Endothelial cell of umbilical vein (primary cell): Measurements from ENCODE around the gene NCK1. TPM values are rescaled to one million over a fixed set of nuclear protein-coding genes. Genes with fewer than 3 reads are reported as not detected.

Experiments used
- BruUV-seq: library from RNA; stranded (reverse); fragments of 400-500 nt; replicated peaks from 2 replicates; lab custom pipeline; 2021; lab: Mats Ljungman, UMichigan
- CTCF ChIA-PET: fragments of 300-600, 350-600 bp; sonication (Branson Sonifier 250); formaldehyde crosslinking; loops from one replicate; lab custom pipeline; 2021; ENCODE audit warnings: antibody characterized with exemption, inconsistent platforms; lab: Charles Lee
- POLR2A ChIA-PET: fragments of 300-600, 350-600 bp; sonication (Branson Sonifier 250); formaldehyde crosslinking; loops from one replicate; lab custom pipeline; 2021; ENCODE audit warnings: antibody characterized with exemption, inconsistent platforms; lab: Charles Lee
- DNase-seq: peaks from one replicate; pipeline ENCODE4 v3.0.0-alpha.2; 2011; ENCODE audit warnings: low read depth, low spot score
- FAIRE-seq: peaks from 2 replicates; lab custom pipeline; 2011; peaks lifted over from hg19 to GRCh38; lab: Jason Lieb, UNC
- H2AFZ ChIP-seq: 2 replicates; pipeline ENCODE4 v1.6.0; 2012; ENCODE audit warnings: low read depth, low read length, control low read depth, inconsistent platforms
- H3K27ac ChIP-seq: 2 replicates; pipeline ENCODE4 v1.5.1; 2011; ENCODE audit warnings: low read depth, mild to moderate bottlenecking, control low read depth, low read length, moderate library complexity; ENCODE audit not compliant: insufficient read depth
- H3K27me3 ChIP-seq, 2 experiments: 2 replicates each; pipeline versions ENCODE4 v1.6.0 to v1.6.1; 2011; ENCODE audit warnings: low read length in 2 of 2, mixed read lengths in 1 of 2; ENCODE audit not compliant: control insufficient read depth in 2 of 2, insufficient read depth in 2 of 2
- H3K36me3 ChIP-seq, 2 experiments: 2 replicates in 1 of 2; 3 replicates in 1 of 2; pipeline ENCODE4 v1.5.1; 2011; ENCODE audit warnings: low read length in 2 of 2, mild to moderate bottlenecking in 1 of 2, moderate library complexity in 1 of 2; ENCODE audit not compliant: control insufficient read depth in 2 of 2, insufficient read depth in 2 of 2; ENCODE audit errors: extremely low read depth in 1 of 2
- H3K4me1 ChIP-seq: 3 replicates; pipeline ENCODE4 v1.5.1; 2011; ENCODE audit warnings: mild to moderate bottlenecking, low read length; ENCODE audit not compliant: control insufficient read depth, insufficient read depth; ENCODE audit errors: extremely low read depth
- H3K4me2 ChIP-seq: 2 replicates; pipeline ENCODE4 v1.6.1; 2011; ENCODE audit warnings: low read length, control low read depth, mixed read lengths; ENCODE audit not compliant: insufficient read depth
- H3K4me3 ChIP-seq, 3 experiments: fragments of 200-600 bp in 1 of 3; sonication (generic), shearing (Covaris generic) in 1 of 3; replicated peaks in 1 of 3; 2 replicates each; pipeline ENCODE4 v1.5.1; 2011 to 2016; ENCODE audit warnings: control low read depth in 3 of 3, low read length in 3 of 3, mild to moderate bottlenecking in 2 of 3, inconsistent platforms in 1 of 3, low read depth in 1 of 3, moderate library complexity in 1 of 3; ENCODE audit not compliant: insufficient read depth in 1 of 3
- H3K79me2 ChIP-seq: 2 replicates; pipeline ENCODE4 v1.6.0; 2012; ENCODE audit warnings: low read length, inconsistent platforms; ENCODE audit not compliant: control insufficient read depth, insufficient read depth
- H3K9ac ChIP-seq: replicated peaks from 2 replicates; pipeline ENCODE3; 2011; ENCODE audit warnings: low read length, control low read depth; ENCODE audit not compliant: insufficient read depth; ENCODE audit errors: extremely low read depth
- H3K9me1 ChIP-seq: replicated peaks from 3 replicates; pipeline ENCODE4 v1.6.0; 2011; ENCODE audit warnings: mild to moderate bottlenecking, low read length; ENCODE audit not compliant: control insufficient read depth, insufficient read depth; ENCODE audit errors: extremely low read depth
- H3K9me3 ChIP-seq: replicated peaks from 2 replicates; pipeline ENCODE4 v1.5.1; 2012; ENCODE audit warnings: low read length, inconsistent platforms; ENCODE audit not compliant: control insufficient read depth, insufficient read depth
- H4K20me1 ChIP-seq: replicated peaks from 2 replicates; pipeline ENCODE3; 2011; ENCODE audit warnings: mild to moderate bottlenecking, low read length; ENCODE audit not compliant: control insufficient read depth, insufficient read depth; ENCODE audit errors: extremely low read depth
- CTCF ChIP-seq, 2 donors: IDR thresholded peaks; 1 replicate in 1 of 2; 2 replicates in 1 of 2; pipeline ENCODE4 v1.5.1; 2011; ENCODE audit warnings: low read length in 2 of 2, mild to moderate bottlenecking in 2 of 2, moderate library complexity in 2 of 2, control low read depth in 1 of 2, inconsistent platforms in 1 of 2, low read depth in 1 of 2; ENCODE audit not compliant: insufficient read depth in 1 of 2; ENCODE audit errors: extremely low read depth in 1 of 2
- EZH2 ChIP-seq: IDR thresholded peaks from 2 replicates; pipeline ENCODE4 v1.6.1; 2012; ENCODE audit warnings: borderline replicate concordance, low read depth, mild to moderate bottlenecking, moderate library complexity, low read length, inconsistent platforms; ENCODE audit not compliant: severe bottlenecking
- FOS ChIP-seq: IDR thresholded peaks from 2 replicates; pipeline ENCODE4 v1.6.1; 2011; ENCODE audit warnings: mild to moderate bottlenecking, low read length, moderate library complexity, borderline replicate concordance; ENCODE audit not compliant: insufficient read depth
- GATA2 ChIP-seq: IDR thresholded peaks from 2 replicates; pipeline ENCODE4 v1.7.0; 2011; ENCODE audit warnings: low read depth, mild to moderate bottlenecking, moderate library complexity, mixed read lengths, low read length; ENCODE audit not compliant: insufficient read length, insufficient read depth
- JUN ChIP-seq: IDR thresholded peaks from 2 replicates; pipeline ENCODE4 v1.6.1; 2011; ENCODE audit warnings: borderline replicate concordance, low read depth; ENCODE audit not compliant: insufficient read length, insufficient read depth
- MAX ChIP-seq: IDR thresholded peaks from 2 replicates; pipeline ENCODE4 v1.6.1; 2011; ENCODE audit not compliant: insufficient read depth, insufficient read length
- MYC ChIP-seq: IDR thresholded peaks from one replicate; pipeline ENCODE4 v1.6.1; 2011; ENCODE audit warnings: mild to moderate bottlenecking, low read depth, low read length
- POLR2A ChIP-seq: IDR thresholded peaks from 2 replicates; pipeline ENCODE4 v1.6.1; 2012; ENCODE audit warnings: low read depth, mild to moderate bottlenecking, control low read depth, low read length
- POLR2AphosphoS5 ChIP-seq: IDR thresholded peaks from 2 replicates; pipeline ENCODE4 v1.6.1; 2012; ENCODE audit warnings: low read depth, mild to moderate bottlenecking, control low read depth, low read length, moderate library complexity; ENCODE audit not compliant: insufficient read depth
- dilution Hi-C: fragments of 300-500 bp; cut with MboI; formaldehyde crosslinking; loops from one replicate; pipeline ENCODE4 v1.15.0; 2019; ENCODE audit warnings: low sequenced_read_pairs; ENCODE audit not compliant: extremely low pct_ligation_motif_present
- intact Hi-C: fragments of 100-400 bp; cut with micrococcal nuclease; formaldehyde crosslinking; loops from one replicate; pipeline ENCODE4 v1.10.0; 2022
- polyA plus RNA-seq, 4 experiments: library from polyadenylated mRNA; depleted of rRNA in 3 of 4; stranded (reverse) in 3 of 4; unstranded in 1 of 4; fragments of >200 nt; gene quantifications; 2 replicates each; pipeline versions ENCODE4 v1.2.1 to v1.2.3, GENCODE V29; 2011 to 2012; ENCODE audit warnings: missing spikeins in 1 of 4
- total RNA-seq: library from RNA; stranded (reverse); gene quantifications from 2 replicates; pipeline ENCODE4 v1.2.3, GENCODE V29; 2021

NCK1 gene
- total and polyA plus RNA-seq, 2 donors (not counting 3 experiments of a cell fraction or from before 2014, with no cell fraction given) = 19.3 to 52.2 TPM

DNA sequence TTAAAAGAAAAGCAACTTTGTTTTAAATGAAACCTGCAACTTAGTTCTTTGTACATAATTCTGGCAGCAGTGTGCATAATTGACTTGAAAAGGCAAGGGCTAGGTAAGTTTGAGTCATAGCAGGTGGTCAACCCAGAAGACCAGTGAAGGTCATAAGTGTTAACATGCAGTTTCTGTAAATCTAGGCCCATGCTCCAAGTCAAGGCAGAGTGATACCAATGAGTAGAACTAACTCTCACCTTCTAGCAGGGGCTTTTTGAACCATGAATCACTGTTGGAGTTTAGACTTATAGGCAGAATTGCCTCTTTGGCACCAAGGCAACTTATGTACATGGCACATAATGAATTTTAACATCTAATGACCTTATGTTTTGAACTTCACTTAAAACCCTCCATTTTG lies 66.2 kb downstream of the NCK1 start:
- DNase-seq (no peak), FAIRE-seq (no peak)
- Histone ChIP-seq H3K9ac (no peak overlapping the region), H3K4me3 (no peak overlapping the region), H3K79me2 (peaks cover 49% of the 10 kb centered on the region), H4K20me1 (no peaks in the 10 kb centered on the region), H3K4me2 (no peak overlapping the region), H3K36me3 (peaks cover 2% of the 10 kb centered on the region in 2 experiments), H3K4me1 (peaks cover 2% of the 10 kb centered on the region), H2AFZ (no peak overlapping the region), H3K9me3 (no peaks in the 10 kb centered on the region), H3K9me1 (no peaks in the 10 kb centered on the region), H3K27me3 (no peaks in the 10 kb centered on the region), H3K27ac (no peak overlapping the region)
- BruUV-seq = no TSS peak
- intact Hi-C loops = no loop called here
- ChIA-PET CTCF (interaction anchor here (1.4 kb wide), 1 partner anchor 9 kb away, joined by 3 read pairs; no protein-coding TSS in a partner anchor), POLR2A (no interaction called here)
- TF ChIP-seq MAX (no peak), CTCF (IDR thresholded peaks at IDR 0.05; ENCODE audit: extremely low read depth in 1 of 2, insufficient read depth in 1 of 2, low read depth in 1 of 2, low read length in 2 of 2) (no peak), POLR2A (no peak), POLR2AphosphoS5 (no peak), MYC (no peak), JUN (no peak), FOS (no peak), EZH2 (no peak), GATA2 (no peak)
- dilution Hi-C loops = no loop called here
